Endothelial cell of umbilical vein (primary cell): ENCODE results near the gene ISY1. TPM values are rescaled to one million over a fixed set of nuclear protein-coding genes. Genes with fewer than 3 reads are reported as not detected.

Source experiments
- BruUV-seq: library from RNA; stranded (reverse); fragments of 400-500 nt; replicated peaks from 2 replicates; lab custom pipeline; 2021; lab: Mats Ljungman, UMichigan
- CTCF ChIA-PET: fragments of 300-600, 350-600 bp; sonication (Branson Sonifier 250); formaldehyde crosslinking; loops from one replicate; lab custom pipeline; 2021; ENCODE audit warnings: antibody characterized with exemption, inconsistent platforms; lab: Charles Lee
- POLR2A ChIA-PET: fragments of 300-600, 350-600 bp; sonication (Branson Sonifier 250); formaldehyde crosslinking; loops from one replicate; lab custom pipeline; 2021; ENCODE audit warnings: antibody characterized with exemption, inconsistent platforms; lab: Charles Lee
- DNase-seq: peaks from one replicate; pipeline ENCODE4 v3.0.0-alpha.2; 2011; ENCODE audit warnings: low read depth, low spot score
- FAIRE-seq: peaks from 2 replicates; lab custom pipeline; 2011; peaks lifted over from hg19 to GRCh38; lab: Jason Lieb, UNC
- H2AFZ ChIP-seq: 2 replicates; pipeline ENCODE4 v1.6.0; 2012; ENCODE audit warnings: low read depth, low read length, control low read depth, inconsistent platforms
- H3K27ac ChIP-seq: 2 replicates; pipeline ENCODE4 v1.5.1; 2011; ENCODE audit warnings: low read depth, mild to moderate bottlenecking, control low read depth, low read length, moderate library complexity; ENCODE audit not compliant: insufficient read depth
- H3K27me3 ChIP-seq, 2 experiments: 2 replicates each; pipeline versions ENCODE4 v1.6.0 to v1.6.1; 2011; ENCODE audit warnings: low read length in 2 of 2, mixed read lengths in 1 of 2; ENCODE audit not compliant: control insufficient read depth in 2 of 2, insufficient read depth in 2 of 2
- H3K36me3 ChIP-seq, 2 experiments: 2 replicates in 1 of 2; 3 replicates in 1 of 2; pipeline ENCODE4 v1.5.1; 2011; ENCODE audit warnings: low read length in 2 of 2, mild to moderate bottlenecking in 1 of 2, moderate library complexity in 1 of 2; ENCODE audit not compliant: control insufficient read depth in 2 of 2, insufficient read depth in 2 of 2; ENCODE audit errors: extremely low read depth in 1 of 2
- H3K4me1 ChIP-seq: 3 replicates; pipeline ENCODE4 v1.5.1; 2011; ENCODE audit warnings: mild to moderate bottlenecking, low read length; ENCODE audit not compliant: control insufficient read depth, insufficient read depth; ENCODE audit errors: extremely low read depth
- H3K4me2 ChIP-seq: 2 replicates; pipeline ENCODE4 v1.6.1; 2011; ENCODE audit warnings: low read length, control low read depth, mixed read lengths; ENCODE audit not compliant: insufficient read depth
- H3K4me3 ChIP-seq, 3 experiments: fragments of 200-600 bp in 1 of 3; sonication (generic), shearing (Covaris generic) in 1 of 3; replicated peaks in 1 of 3; 2 replicates each; pipeline ENCODE4 v1.5.1; 2011 to 2016; ENCODE audit warnings: control low read depth in 3 of 3, low read length in 3 of 3, mild to moderate bottlenecking in 2 of 3, inconsistent platforms in 1 of 3, low read depth in 1 of 3, moderate library complexity in 1 of 3; ENCODE audit not compliant: insufficient read depth in 1 of 3
- H3K79me2 ChIP-seq: 2 replicates; pipeline ENCODE4 v1.6.0; 2012; ENCODE audit warnings: low read length, inconsistent platforms; ENCODE audit not compliant: control insufficient read depth, insufficient read depth
- H3K9ac ChIP-seq: replicated peaks from 2 replicates; pipeline ENCODE3; 2011; ENCODE audit warnings: low read length, control low read depth; ENCODE audit not compliant: insufficient read depth; ENCODE audit errors: extremely low read depth
- H3K9me1 ChIP-seq: replicated peaks from 3 replicates; pipeline ENCODE4 v1.6.0; 2011; ENCODE audit warnings: mild to moderate bottlenecking, low read length; ENCODE audit not compliant: control insufficient read depth, insufficient read depth; ENCODE audit errors: extremely low read depth
- H3K9me3 ChIP-seq: replicated peaks from 2 replicates; pipeline ENCODE4 v1.5.1; 2012; ENCODE audit warnings: low read length, inconsistent platforms; ENCODE audit not compliant: control insufficient read depth, insufficient read depth
- H4K20me1 ChIP-seq: replicated peaks from 2 replicates; pipeline ENCODE3; 2011; ENCODE audit warnings: mild to moderate bottlenecking, low read length; ENCODE audit not compliant: control insufficient read depth, insufficient read depth; ENCODE audit errors: extremely low read depth
- EZH2 ChIP-seq: IDR thresholded peaks from 2 replicates; pipeline ENCODE4 v1.6.1; 2012; ENCODE audit warnings: borderline replicate concordance, low read depth, mild to moderate bottlenecking, moderate library complexity, low read length, inconsistent platforms; ENCODE audit not compliant: severe bottlenecking
- FOS ChIP-seq: IDR thresholded peaks from 2 replicates; pipeline ENCODE4 v1.6.1; 2011; ENCODE audit warnings: mild to moderate bottlenecking, low read length, moderate library complexity, borderline replicate concordance; ENCODE audit not compliant: insufficient read depth
- GATA2 ChIP-seq: IDR thresholded peaks from 2 replicates; pipeline ENCODE4 v1.7.0; 2011; ENCODE audit warnings: low read depth, mild to moderate bottlenecking, moderate library complexity, mixed read lengths, low read length; ENCODE audit not compliant: insufficient read length, insufficient read depth
- JUN ChIP-seq: IDR thresholded peaks from 2 replicates; pipeline ENCODE4 v1.6.1; 2011; ENCODE audit warnings: borderline replicate concordance, low read depth; ENCODE audit not compliant: insufficient read length, insufficient read depth
- MAX ChIP-seq: IDR thresholded peaks from 2 replicates; pipeline ENCODE4 v1.6.1; 2011; ENCODE audit not compliant: insufficient read depth, insufficient read length
- MYC ChIP-seq: IDR thresholded peaks from one replicate; pipeline ENCODE4 v1.6.1; 2011; ENCODE audit warnings: mild to moderate bottlenecking, low read depth, low read length
- POLR2A ChIP-seq: IDR thresholded peaks from 2 replicates; pipeline ENCODE4 v1.6.1; 2012; ENCODE audit warnings: low read depth, mild to moderate bottlenecking, control low read depth, low read length
- POLR2AphosphoS5 ChIP-seq: IDR thresholded peaks from 2 replicates; pipeline ENCODE4 v1.6.1; 2012; ENCODE audit warnings: low read depth, mild to moderate bottlenecking, control low read depth, low read length, moderate library complexity; ENCODE audit not compliant: insufficient read depth
- dilution Hi-C: fragments of 300-500 bp; cut with MboI; formaldehyde crosslinking; loops from one replicate; pipeline ENCODE4 v1.15.0; 2019; ENCODE audit warnings: low sequenced_read_pairs; ENCODE audit not compliant: extremely low pct_ligation_motif_present
- intact Hi-C: fragments of 100-400 bp; cut with micrococcal nuclease; formaldehyde crosslinking; loops from one replicate; pipeline ENCODE4 v1.10.0; 2022
- polyA plus RNA-seq, 4 experiments: library from polyadenylated mRNA; depleted of rRNA in 3 of 4; stranded (reverse) in 3 of 4; unstranded in 1 of 4; fragments of >200 nt; gene quantifications; 2 replicates each; pipeline versions ENCODE4 v1.2.1 to v1.2.3, GENCODE V29; 2011 to 2012; ENCODE audit warnings: missing spikeins in 1 of 4
- total RNA-seq: library from RNA; stranded (reverse); gene quantifications from 2 replicates; pipeline ENCODE4 v1.2.3, GENCODE V29; 2021
- TF ChIP-seq, protein P1 (sequence below), 2 donors: IDR thresholded peaks; 1 replicate in 1 of 2; 2 replicates in 1 of 2; pipeline ENCODE4 v1.5.1; 2011; ENCODE audit warnings: low read length in 2 of 2, mild to moderate bottlenecking in 2 of 2, moderate library complexity in 2 of 2, control low read depth in 1 of 2, inconsistent platforms in 1 of 2, low read depth in 1 of 2; ENCODE audit not compliant: insufficient read depth in 1 of 2; ENCODE audit errors: extremely low read depth in 1 of 2

Gene ISY1
- total and polyA plus RNA-seq, 2 donors (not counting 3 experiments of a cell fraction or from before 2014, with no cell fraction given): 50.7 to 59.4 TPM

DNA sequence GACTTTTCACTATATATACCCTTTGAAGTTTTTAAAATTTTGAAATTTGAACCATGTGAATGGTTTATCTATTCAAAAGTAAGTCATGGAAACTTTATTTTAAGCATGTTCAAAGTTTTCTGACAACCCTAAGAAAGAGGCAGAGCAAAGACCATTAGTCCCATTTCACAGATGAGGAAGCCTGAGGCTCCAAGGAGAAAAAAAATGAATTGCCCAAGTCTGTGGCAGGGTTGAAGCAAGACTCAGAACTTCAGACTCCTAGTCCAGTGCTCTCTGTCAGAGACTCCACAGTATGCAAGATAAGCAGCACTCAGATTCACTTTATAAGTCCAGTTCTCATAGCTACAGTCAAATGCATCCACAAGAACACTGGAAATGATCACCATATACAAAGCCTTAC is 43.7 kb downstream of the ISY1 start:
- Histone ChIP-seq H3K4me2 (no peak overlapping the region), H3K9me1 (no peaks in the 10 kb centered on the region), H4K20me1 (no peaks in the 10 kb centered on the region), H3K9me3 (no peaks in the 10 kb centered on the region), H3K4me3 (no peak overlapping the region), H3K79me2 (peaks cover 30% of the 10 kb centered on the region), H3K4me1 (peaks cover 27% of the 10 kb centered on the region), H2AFZ (no peak overlapping the region), H3K27ac (no peak overlapping the region), H3K36me3 (peaks cover 0 to 11% of the 10 kb centered on the region in 2 experiments), H3K27me3 (no peaks in the 10 kb centered on the region), H3K9ac (no peak overlapping the region)
- BruUV-seq: no TSS peak
- DNase-seq (no peak), FAIRE-seq (no peak)
- ChIA-PET POLR2A (no interaction called here), CTCF (interaction anchor here (0.8 to 4.2 kb wide), 3 partner anchors 20 to 147 kb away, joined by 3 to 31 read pairs (median 6); no protein-coding TSS in a partner anchor)
- intact Hi-C loops: no loop called here
- dilution Hi-C loops: loop anchor here (25.0 kb wide), 1 partner anchor 205 kb away; no protein-coding TSS in a partner anchor
- TF ChIP-seq FOS (no peak), MAX (no peak), JUN (no peak), POLR2AphosphoS5 (no peak), MYC (no peak), GATA2 (no peak), POLR2A (no peak), EZH2 (no peak)
- TF ChIP-seq, protein P1, sequence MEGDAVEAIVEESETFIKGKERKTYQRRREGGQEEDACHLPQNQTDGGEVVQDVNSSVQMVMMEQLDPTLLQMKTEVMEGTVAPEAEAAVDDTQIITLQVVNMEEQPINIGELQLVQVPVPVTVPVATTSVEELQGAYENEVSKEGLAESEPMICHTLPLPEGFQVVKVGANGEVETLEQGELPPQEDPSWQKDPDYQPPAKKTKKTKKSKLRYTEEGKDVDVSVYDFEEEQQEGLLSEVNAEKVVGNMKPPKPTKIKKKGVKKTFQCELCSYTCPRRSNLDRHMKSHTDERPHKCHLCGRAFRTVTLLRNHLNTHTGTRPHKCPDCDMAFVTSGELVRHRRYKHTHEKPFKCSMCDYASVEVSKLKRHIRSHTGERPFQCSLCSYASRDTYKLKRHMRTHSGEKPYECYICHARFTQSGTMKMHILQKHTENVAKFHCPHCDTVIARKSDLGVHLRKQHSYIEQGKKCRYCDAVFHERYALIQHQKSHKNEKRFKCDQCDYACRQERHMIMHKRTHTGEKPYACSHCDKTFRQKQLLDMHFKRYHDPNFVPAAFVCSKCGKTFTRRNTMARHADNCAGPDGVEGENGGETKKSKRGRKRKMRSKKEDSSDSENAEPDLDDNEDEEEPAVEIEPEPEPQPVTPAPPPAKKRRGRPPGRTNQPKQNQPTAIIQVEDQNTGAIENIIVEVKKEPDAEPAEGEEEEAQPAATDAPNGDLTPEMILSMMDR (IDR thresholded peaks at IDR 0.05; ENCODE audit: extremely low read depth in 1 of 2, insufficient read depth in 1 of 2, low read depth in 1 of 2, low read length in 2 of 2): no peak
